T47D (cell line): ENCODE results near the gene PPP2R5C.
A peak's percentile ranks its signal among the peaks of the same experiment; 100 is the strongest.

ENCODE experiments used
- DNase-seq, 2 experiments: peaks; one replicate each; pipeline versions ENCODE4 v3.0.0 to v3.0.0-alpha.2; 2011 to 2012; ENCODE audit warnings: low read depth in 1 of 2, low spot score in 1 of 2
- JUND ChIP-seq: IDR thresholded peaks from 2 replicates; pipeline ENCODE4 v1.6.1; 2012; ENCODE audit warnings: low read depth
- in situ Hi-C: cut with HindIII; loops from 2 replicates; pipeline ENCODE4 v1.10.0; 2016; ENCODE audit warnings: low sequenced_read_pairs, low pct_unique_long_range_greater_than_20kb

The PPP2R5C gene

GRCh38 chr14:101823511-101824120, 62.1 kb downstream of the PPP2R5C start:
- in situ Hi-C loops = no loop called here
- no peak for TF ChIP-seq JUND
- DNase-seq = peak in 1 of 2 experiments; percentile 25

GRCh38 chr14:101824339-101824727, 62.8 kb downstream of the PPP2R5C start:
- in situ Hi-C loops = no loop called here
- DNase-seq = no peak
- TF ChIP-seq JUND = no peak

- in situ Hi-C loops = no loop called here
- TF ChIP-seq JUND = no peak
- no peak for DNase-seq
These were observed 64.3 kb downstream of the PPP2R5C start for GRCh38 chr14:101825797-101826196.

GRCh38 chr14:101826351-101826750, 64.8 kb downstream of the PPP2R5C start:
- TF ChIP-seq JUND = no peak
- in situ Hi-C loops = no loop called here
- no peak for DNase-seq

DNA sequence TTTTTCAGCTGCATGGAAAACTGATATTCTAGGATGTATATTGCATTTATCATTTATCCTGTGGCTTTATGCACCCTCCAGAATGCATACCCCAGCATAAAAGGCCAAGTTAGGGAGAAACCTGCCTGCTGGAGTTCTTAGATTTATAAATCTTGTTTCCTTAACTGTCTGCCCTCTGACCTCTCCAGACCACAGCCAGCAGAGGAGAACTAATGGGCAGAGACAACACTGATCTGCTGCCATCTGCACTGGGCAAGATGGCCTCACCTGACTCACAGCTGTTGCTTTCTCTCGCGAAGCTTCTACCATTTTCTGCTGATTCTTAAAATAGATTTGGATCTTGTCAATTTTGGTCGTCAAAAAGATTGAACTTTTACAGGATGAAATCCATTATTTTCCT, 65.8 kb downstream of the PPP2R5C start:
- in situ Hi-C loops = no loop called here
- no peak for TF ChIP-seq JUND
- DNase-seq = no peak

DNA sequence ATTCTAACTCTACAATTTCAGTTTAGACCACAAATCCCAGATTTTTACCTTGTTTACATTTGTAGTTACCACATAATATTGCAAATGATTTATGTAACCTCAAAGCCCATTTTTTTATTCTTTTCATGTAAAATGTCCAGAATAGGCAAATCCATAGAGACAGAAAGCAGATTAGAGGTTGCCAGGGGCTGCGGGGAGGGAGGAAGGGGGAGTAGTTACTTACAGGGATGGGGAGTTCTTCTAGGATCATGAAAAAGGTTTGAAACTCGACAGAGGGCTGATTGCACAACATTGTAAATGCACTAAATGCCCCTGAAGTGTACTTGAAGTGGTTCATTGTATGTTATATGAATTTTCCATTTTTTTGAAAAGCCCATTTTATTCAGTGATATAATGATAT, 66.5 kb downstream of the PPP2R5C start:
- no peak for DNase-seq
- in situ Hi-C loops = no loop called here

GRCh38 chr14:101830271-101830670, 68.8 kb downstream of the PPP2R5C start:
- in situ Hi-C loops = no loop called here

More for the DNA sequence above, 66.5 kb downstream of the PPP2R5C start:
- TF ChIP-seq JUND = no peak

DNA sequence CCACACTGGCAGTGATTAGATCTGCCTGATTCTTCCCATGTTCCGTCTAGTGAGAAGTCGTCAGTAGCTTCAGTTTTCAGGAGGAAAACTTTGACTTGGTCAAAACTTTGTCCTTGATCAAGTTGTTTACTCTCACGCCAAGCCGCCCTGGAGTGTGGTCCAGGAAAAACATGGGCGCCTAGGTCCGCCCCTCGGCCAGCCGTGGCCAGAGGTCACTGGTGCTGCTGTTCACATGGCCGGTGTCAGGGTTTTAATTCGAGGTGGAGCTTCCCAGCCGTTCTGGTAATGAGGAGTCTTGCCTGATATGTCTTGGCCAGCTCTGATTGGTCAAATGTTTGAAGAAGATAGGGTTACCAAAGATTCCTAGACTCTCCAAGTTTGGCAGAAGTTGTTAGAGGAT, 71.5 kb downstream of the PPP2R5C start:
- in situ Hi-C loops = no loop called here
- no peak for TF ChIP-seq JUND
- no peak for DNase-seq

More at GRCh38 chr14:101830271-101830670, 68.8 kb downstream of the PPP2R5C start:
- DNase-seq = no peak
- TF ChIP-seq JUND = no peak

DNA sequence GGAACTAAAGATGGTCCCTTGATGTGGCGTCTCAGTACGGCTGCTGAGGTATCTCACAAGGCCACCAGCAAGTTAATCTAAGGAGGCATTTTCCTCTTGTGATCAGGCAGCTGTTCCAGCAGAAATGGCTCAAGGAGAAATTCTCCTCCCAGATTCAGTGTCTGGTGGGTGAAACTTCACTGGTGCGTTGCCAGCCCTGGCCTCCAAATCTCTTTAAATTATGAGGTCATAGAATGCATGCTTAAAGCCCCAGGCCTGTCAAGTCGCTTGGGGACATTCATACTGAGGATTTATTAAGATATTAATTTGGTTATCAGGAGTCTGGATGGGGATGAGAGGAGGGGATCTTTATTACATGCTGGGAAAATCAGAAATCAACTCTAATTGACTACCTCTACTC, 72.9 kb downstream of the PPP2R5C start:
- in situ Hi-C loops = no loop called here
- no peak for TF ChIP-seq JUND
- no peak for DNase-seq

GRCh38 chr14:101834800-101835547, 73.5 kb downstream of the PPP2R5C start:
- in situ Hi-C loops = no loop called here
- no peak for TF ChIP-seq JUND
- DNase-seq = peak in 1 of 2 experiments; percentile 41

DNA sequence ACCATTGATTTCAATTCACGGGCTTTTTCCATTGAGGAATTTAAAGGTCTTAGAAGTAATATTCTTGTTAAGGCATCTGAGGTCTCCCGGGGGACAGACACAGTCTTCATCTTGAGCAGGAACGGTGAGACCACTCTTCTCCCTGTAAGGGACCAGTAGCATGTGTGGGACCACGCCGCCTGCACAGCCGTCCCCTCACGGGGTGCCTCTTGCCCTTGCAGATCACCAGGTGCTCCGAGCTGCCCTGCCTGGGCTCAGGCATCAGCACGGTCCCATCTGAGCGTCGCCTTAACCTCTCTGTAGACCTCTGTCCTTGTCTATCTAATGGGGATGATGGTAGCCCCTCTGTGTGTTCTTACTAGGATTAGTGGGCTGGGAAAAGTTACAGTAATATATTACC, 74.1 kb downstream of the PPP2R5C start:
- no peak for DNase-seq
- in situ Hi-C loops = no loop called here
- TF ChIP-seq JUND = no peak

GRCh38 chr14:101836135-101836534, 74.6 kb downstream of the PPP2R5C start:
- TF ChIP-seq JUND = no peak
- DNase-seq = no peak
- in situ Hi-C loops = no loop called here

DNA sequence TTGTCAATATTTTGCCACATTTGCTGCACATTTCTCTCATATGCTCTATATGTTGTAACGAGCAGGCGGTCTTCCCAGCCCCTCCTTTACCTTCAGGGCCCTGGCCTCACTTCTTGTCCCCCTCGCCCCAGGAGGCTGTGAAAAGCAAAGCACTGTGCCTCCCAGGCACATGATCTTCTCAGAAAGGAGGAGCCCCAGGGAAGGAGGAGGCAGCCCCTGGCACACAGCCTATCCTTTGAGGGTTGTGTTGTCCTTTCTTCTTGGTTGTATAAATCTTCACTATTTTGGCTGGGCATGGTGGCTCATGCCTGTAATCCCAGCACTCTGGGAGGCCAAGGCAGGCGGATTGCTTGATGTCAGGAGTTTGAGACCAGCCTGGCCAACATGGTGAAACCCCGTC, 77.0 kb downstream of the PPP2R5C start:
- no peak for DNase-seq
- TF ChIP-seq JUND = no peak
- in situ Hi-C loops = no loop called here

DNA sequence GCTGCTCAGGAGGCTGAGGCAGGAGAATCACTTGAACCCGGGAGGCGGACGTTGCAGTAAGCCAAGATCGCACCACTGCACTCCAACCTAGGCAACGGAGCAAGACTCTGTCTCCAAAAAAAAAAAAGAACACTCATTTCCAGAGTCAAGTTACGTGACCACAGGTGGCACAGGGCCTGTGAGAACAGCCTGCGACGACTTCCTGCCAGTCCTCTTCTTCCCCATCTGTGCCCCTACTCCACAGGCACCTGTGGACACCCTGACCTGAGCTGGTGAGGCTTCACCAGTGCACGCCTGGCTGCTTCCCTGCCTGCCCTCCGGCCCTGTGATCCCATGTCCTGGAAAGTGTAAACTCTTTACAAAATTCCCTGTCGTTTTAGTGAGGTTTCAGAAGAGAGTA, 77.7 kb downstream of the PPP2R5C start:
- in situ Hi-C loops = no loop called here
- TF ChIP-seq JUND = no peak
- no peak for DNase-seq
